ENCODE measurements around the gene TWIST2.

DNA sequence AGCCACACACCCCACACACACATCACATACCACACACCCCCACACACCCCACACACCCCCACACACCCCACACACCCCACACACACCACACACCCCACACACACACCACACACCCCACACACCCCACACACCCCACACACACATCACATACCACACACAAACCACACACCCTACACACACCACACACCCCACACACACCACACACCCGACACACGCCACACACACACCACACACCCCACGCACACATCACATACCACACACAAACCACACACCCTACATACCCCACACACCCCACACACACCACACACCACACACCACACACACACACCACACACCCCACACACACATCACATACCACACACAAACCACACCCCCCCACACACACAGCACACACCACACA lies 22.4 kb downstream of the TWIST2 start:
- TF ChIP-seq CTCF (conservative IDR thresholded peaks at IDR 0.05; ENCODE audit: low read depth, low read length) (no peak), EZH2 (IDR thresholded peaks at IDR 0.05; ENCODE audit: borderline replicate concordance, low read depth, low read length, poor library complexity, severe bottlenecking) (no peak)
